ENCODE data around the gene ACRBP. TPM values are rescaled to one million over a fixed set of nuclear protein-coding genes. Genes with fewer than 3 reads are reported as not detected.

The ACRBP gene
- total and polyA plus RNA-seq, 9 donors: 1.4 to 4.3 (median 2.3) TPM

DNA sequence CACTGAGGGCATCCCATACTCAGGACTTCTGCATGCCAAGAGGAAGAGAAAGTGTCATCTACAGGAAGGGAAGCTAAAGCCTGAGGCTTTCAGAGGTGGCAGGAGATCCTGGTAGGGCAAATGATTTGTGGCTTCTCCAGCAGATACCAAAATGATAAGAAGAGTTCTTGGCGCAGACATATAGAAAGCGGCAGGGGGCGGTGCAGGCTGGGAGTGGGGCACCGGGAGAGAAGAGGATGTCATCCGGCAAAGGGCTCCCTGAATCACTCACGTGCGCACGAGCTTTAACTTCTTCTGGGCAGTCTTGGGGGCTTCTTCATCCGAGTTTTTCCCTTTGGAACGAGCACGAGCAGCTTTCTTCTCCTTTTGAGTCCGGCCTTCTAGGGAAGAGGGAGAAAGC lies 5.2 kb upstream of the ACRBP start:
- no peaks in the 10 kb centered on the region for H3K27me3 ChIP-seq (ENCODE audit: control insufficient read depth, insufficient read depth, low read length)
- H3K27ac ChIP-seq (ENCODE audit: low read length): no peak overlapping the region
- H3K4me3 ChIP-seq (ENCODE audit: low read length): no peak overlapping the region
- WGBS (ENCODE audit: insufficient coverage): 87% methylated on average over 8 of the region's 12 CpGs
- H3K36me3 ChIP-seq (ENCODE audit: control insufficient read depth, insufficient read depth, low read length): peaks cover 78% of the 10 kb centered on the region
- no peaks in the 10 kb centered on the region for H3K9me3 ChIP-seq (replicated peaks; ENCODE audit: control insufficient read depth, low read depth, low read length)
- no peak for DNase-seq
- no peaks in the 10 kb centered on the region for H3K4me1 ChIP-seq (ENCODE audit: control insufficient read depth, insufficient read depth, low read length)

DNA sequence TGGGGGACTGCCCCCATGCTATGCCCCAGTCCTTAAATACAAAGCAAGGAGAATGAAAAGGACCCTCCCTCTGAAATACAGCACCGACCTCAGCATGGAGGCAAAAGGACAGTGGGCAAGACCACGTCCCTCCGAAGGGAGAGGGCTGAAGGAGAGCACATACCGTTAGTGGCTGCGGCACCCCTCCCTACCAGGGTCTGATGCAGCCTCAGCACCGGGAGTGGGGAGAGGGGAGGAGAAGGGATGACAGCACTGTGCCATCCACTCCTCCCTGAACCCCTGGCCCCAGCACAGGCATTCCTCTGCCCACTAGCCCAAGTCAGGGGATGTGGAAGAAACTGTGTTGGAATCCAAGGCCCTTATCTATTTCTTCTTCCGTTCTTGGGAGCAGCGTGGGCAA lies 3.6 kb upstream of the ACRBP start:
- Histone ChIP-seq H3K36me3 (ENCODE audit: control insufficient read depth, insufficient read depth, low read length) (peaks cover 67% of the 10 kb centered on the region), H3K4me1 (ENCODE audit: control insufficient read depth, insufficient read depth, low read length) (peaks cover 4% of the 10 kb centered on the region), H3K9me3 (replicated peaks; ENCODE audit: control insufficient read depth, low read depth, low read length) (no peaks in the 10 kb centered on the region), H3K27me3 (ENCODE audit: control insufficient read depth, insufficient read depth, low read length) (no peaks in the 10 kb centered on the region), H3K27ac (ENCODE audit: low read length) (no peak overlapping the region), H3K4me3 (ENCODE audit: low read length) (no peak overlapping the region)
- no peak for DNase-seq
- 80% methylated on average over 2 of the region's 8 CpGs for WGBS (ENCODE audit: insufficient coverage)

DNA sequence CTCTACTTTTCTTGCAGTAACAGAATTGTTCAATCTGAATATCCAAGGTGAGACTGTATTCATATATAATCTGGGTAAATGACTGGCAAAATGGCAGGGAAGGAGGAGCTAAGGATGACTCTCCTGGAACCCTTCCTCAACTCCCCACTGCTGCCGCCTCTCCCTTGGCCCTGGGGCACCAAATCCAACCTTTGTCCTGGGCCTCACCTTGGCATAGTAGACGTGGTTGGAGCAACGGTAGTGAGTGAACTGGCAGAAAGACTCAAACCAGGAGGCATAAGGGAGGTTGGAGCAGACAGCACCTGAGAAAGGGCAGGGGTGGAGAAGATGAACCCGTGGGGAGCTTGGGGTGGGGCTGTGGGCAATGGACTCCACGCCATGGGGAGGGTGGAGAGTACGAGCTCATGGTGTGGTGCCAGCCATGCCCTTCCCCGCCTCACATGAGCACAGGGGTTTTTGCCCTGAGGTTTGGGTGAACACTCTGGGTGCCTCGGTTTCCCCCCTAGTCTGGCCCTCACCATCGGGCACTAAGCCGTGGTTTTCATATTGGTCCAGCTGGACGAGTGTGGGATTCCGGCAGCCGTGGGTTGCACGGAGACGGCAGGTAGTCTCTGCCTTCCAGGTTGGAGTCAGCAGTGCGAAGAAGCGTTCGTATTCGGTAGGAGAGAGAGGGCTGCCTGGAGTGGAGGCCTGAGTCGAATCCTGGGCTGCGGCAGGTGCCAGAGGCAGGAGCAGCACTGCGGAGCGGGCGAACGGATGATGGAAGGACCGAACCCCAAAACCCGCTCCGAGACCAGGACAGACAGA lies 753 bp downstream of the ACRBP start:
- 67% methylated on average over 27 of the region's 28 CpGs for WGBS (ENCODE audit: insufficient coverage)
- peak overlapping the region; percentile 44 for H3K4me3 ChIP-seq (ENCODE audit: low read length)

DNA sequence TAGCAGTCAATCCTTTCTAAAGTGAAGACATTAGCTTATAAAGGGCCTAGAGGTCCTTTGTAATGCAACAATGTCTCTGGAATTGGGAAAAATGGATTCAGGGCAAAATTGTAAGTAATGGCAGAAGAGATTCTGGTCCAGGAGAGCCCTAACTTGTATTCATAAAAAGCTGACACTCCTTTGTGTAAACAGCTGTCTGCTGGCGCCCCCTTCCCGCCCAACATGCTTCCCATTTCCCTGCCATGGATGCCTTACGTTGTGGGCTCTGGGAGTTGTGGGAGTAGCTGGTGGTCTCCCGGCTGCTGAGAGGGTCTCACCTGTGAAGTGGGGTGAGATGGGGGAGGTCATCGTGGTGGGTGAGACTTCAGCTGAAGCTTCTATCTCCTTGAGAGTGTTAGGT lies 2.3 kb downstream of the ACRBP start:
- Histone ChIP-seq H3K36me3 (ENCODE audit: control insufficient read depth, insufficient read depth, low read length) (peaks cover 12% of the 10 kb centered on the region), H3K9me3 (replicated peaks; ENCODE audit: control insufficient read depth, low read depth, low read length) (no peaks in the 10 kb centered on the region), H3K4me1 (ENCODE audit: control insufficient read depth, insufficient read depth, low read length) (peaks cover 10% of the 10 kb centered on the region), H3K27ac (ENCODE audit: low read length) (peak overlapping the region; percentile 66), H3K27me3 (ENCODE audit: control insufficient read depth, insufficient read depth, low read length) (no peaks in the 10 kb centered on the region), H3K4me3 (ENCODE audit: low read length) (no peak overlapping the region)
- WGBS (ENCODE audit: insufficient coverage): 4% methylated on average over 3 of the region's 5 CpGs
- peak; percentile 75 for DNase-seq

More for the DNA sequence above, 753 bp downstream of the ACRBP start:
- Histone ChIP-seq H3K27ac (ENCODE audit: low read length) (no peak overlapping the region), H3K4me1 (ENCODE audit: control insufficient read depth, insufficient read depth, low read length) (peaks cover 10% of the 10 kb centered on the region), H3K9me3 (replicated peaks; ENCODE audit: control insufficient read depth, low read depth, low read length) (no peaks in the 10 kb centered on the region), H3K36me3 (ENCODE audit: control insufficient read depth, insufficient read depth, low read length) (peaks cover 28% of the 10 kb centered on the region), H3K27me3 (ENCODE audit: control insufficient read depth, insufficient read depth, low read length) (no peaks in the 10 kb centered on the region)
- no peak for DNase-seq

DNA sequence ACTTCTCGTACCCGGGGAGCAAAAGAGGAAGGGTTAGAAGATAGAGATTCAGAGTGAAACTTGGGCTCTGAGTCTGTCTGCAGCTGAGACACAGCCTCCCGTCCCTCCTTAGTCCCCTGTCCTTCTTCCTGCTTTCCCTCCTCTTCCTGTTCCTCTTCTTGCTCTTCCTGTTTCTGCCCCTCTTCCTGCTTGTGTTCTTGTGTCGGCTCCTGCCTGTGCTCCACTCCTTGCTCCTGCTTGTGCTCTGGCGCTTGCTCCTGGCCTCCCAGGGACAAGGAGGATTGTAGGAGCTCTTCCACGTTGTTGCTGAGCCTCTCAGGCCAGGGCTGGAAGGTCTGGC lies 3.0 kb downstream of the ACRBP start:
- peak; percentile 70 for DNase-seq
- 35% methylated on average over 2 of the region's 6 CpGs for WGBS (ENCODE audit: insufficient coverage)

DNA sequence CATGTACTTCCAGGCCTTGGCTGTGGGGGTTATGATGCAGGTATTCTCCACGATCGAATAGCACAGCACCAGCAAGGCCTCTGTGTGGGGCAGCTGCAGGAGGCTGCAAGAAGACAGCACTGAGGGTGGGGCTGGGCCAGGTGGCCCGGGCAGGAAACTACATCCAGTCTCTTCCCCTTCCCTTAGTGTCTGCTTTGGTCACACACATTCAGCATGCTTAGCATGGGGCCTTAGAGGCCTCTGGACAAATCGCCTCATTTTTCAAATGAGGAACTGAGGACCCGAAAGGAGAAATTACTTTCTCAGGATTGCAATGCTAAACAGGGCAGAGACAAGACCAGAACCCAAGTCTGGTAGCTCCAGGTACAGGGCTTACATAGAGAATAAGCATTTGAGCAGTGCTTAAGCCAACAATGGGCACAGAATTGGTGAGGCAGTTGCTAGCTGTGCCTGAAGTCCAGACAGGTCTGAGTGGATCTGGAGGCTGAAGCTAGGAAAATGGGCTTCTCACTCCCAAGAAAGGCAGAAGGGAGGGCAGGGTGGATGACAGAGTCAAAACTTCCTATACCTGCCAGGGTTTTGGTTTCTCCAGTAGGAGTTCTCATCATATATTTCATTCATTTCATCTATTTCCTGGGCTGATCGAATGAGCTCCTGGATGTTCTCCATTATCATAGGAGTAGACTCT lies 3.5 kb downstream of the ACRBP start:
- peaks cover 9% of the 10 kb centered on the region for H3K36me3 ChIP-seq (ENCODE audit: control insufficient read depth, insufficient read depth, low read length)
- peak; percentile 70 for DNase-seq
- WGBS (ENCODE audit: insufficient coverage): 79% methylated on average over 3 of the region's 6 CpGs
- H3K27me3 ChIP-seq (ENCODE audit: control insufficient read depth, insufficient read depth, low read length): no peaks in the 10 kb centered on the region
- H3K4me1 ChIP-seq (ENCODE audit: control insufficient read depth, insufficient read depth, low read length): peaks cover 10% of the 10 kb centered on the region
- no peaks in the 10 kb centered on the region for H3K9me3 ChIP-seq (replicated peaks; ENCODE audit: control insufficient read depth, low read depth, low read length)
- peak overlapping the region; percentile 37 for H3K27ac ChIP-seq (ENCODE audit: low read length)
- H3K4me3 ChIP-seq (ENCODE audit: low read length): no peak overlapping the region

More for the DNA sequence above, 3.0 kb downstream of the ACRBP start:
- Histone ChIP-seq H3K27ac (ENCODE audit: low read length) (peak overlapping the region; percentile 66), H3K4me3 (ENCODE audit: low read length) (no peak overlapping the region), H3K36me3 (ENCODE audit: control insufficient read depth, insufficient read depth, low read length) (peaks cover 12% of the 10 kb centered on the region), H3K9me3 (replicated peaks; ENCODE audit: control insufficient read depth, low read depth, low read length) (no peaks in the 10 kb centered on the region), H3K4me1 (ENCODE audit: control insufficient read depth, insufficient read depth, low read length) (peaks cover 10% of the 10 kb centered on the region), H3K27me3 (ENCODE audit: control insufficient read depth, insufficient read depth, low read length) (no peaks in the 10 kb centered on the region)

DNA sequence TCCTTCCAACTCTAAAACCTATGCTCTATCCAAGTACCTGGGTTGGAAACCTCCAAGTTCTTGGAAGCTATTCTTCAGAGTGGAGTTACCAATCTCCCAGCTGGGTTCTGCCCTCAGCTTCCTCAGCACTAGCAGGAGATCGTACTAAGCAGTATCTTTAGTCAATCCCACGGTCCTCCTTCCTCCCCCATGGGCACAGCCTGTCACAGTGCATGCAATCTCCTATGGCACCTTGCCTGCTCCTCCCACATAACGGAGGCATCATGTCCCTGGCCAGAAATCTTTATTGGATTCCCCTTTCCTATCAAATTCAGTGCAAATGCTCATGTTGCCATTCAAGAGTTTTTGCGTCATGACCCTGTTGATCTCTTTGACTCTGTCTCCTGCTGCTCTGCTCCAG lies 6.1 kb downstream of the ACRBP start:
- whole genome bisulfite sequencing (ENCODE audit: insufficient coverage): 53% methylated on average over 3 of the region's 4 CpGs
- H3K27ac ChIP-seq (ENCODE audit: low read length): no peak overlapping the region

DNA sequence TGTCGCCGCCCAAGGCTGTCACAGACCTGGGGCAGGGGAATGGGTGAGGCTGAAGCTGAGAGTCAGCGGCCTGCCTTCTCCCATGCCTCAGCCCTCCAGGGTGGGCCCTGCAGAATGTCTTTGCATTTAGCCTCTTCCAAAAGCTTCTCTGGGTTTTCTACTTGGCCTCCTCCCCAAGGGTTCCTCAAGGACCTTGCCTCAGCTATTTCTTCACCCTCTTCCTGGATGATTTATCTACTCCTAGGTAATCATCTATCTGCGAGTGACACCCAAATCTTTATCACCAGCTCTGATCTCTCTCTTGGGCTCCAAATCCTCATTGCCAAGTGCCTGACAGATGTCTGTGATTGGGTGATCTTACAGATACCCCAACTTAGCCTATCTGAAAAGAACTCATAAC lies 6.7 kb downstream of the ACRBP start:
- Histone ChIP-seq H3K4me1 (ENCODE audit: control insufficient read depth, insufficient read depth, low read length) (peaks cover 9% of the 10 kb centered on the region), H3K27ac (ENCODE audit: low read length) (no peak overlapping the region), H3K36me3 (ENCODE audit: control insufficient read depth, insufficient read depth, low read length) (no peaks in the 10 kb centered on the region), H3K4me3 (ENCODE audit: low read length) (no peak overlapping the region), H3K27me3 (ENCODE audit: control insufficient read depth, insufficient read depth, low read length) (peaks cover 2% of the 10 kb centered on the region), H3K9me3 (replicated peaks; ENCODE audit: control insufficient read depth, low read depth, low read length) (no peaks in the 10 kb centered on the region)
- DNase-seq: no peak
- WGBS (ENCODE audit: insufficient coverage): 100% methylated on average over 1 of the region's 4 CpGs

More for the DNA sequence above, 6.1 kb downstream of the ACRBP start:
- no peak for DNase-seq
- H3K9me3 ChIP-seq (replicated peaks; ENCODE audit: control insufficient read depth, low read depth, low read length): no peaks in the 10 kb centered on the region
- H3K4me1 ChIP-seq (ENCODE audit: control insufficient read depth, insufficient read depth, low read length): peaks cover 9% of the 10 kb centered on the region
- H3K36me3 ChIP-seq (ENCODE audit: control insufficient read depth, insufficient read depth, low read length): no peaks in the 10 kb centered on the region
- H3K4me3 ChIP-seq (ENCODE audit: low read length): no peak overlapping the region
- no peaks in the 10 kb centered on the region for H3K27me3 ChIP-seq (ENCODE audit: control insufficient read depth, insufficient read depth, low read length)

DNA sequence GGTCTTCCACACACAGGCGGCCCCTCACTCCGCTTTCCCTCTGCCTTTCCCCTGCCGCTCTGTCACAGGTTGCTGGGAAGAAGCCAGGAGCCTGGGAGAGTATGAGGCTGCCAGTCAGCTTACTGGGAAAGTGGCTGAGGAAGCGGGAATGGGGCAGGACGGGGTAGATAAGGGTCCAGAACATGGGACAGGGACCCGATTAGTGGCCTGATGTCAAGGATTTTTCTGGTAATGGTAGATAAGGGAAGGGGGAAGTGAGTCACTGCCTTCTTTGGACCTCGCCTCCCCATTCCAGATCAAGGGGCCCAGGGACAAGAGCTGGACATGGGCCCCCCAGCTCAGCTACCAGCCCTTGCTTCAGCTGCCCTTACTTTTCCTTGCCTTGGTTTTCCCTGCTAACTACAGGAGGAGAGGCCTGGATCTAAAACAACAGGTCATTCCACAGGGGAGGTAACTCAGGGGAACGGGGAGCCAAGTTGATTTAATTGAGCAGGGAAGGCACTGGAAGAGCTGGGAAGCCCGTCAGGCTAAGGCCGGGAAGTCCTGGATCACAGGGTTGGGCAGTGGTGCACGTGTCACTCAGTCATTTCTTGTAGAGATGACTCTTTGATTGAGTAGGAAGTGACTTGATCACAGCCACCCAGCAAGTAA lies 8.0 kb downstream of the ACRBP start:
- Histone ChIP-seq H3K9me3 (replicated peaks; ENCODE audit: control insufficient read depth, low read depth, low read length) (no peaks in the 10 kb centered on the region), H3K4me3 (ENCODE audit: low read length) (no peak overlapping the region), H3K4me1 (ENCODE audit: control insufficient read depth, insufficient read depth, low read length) (peaks cover 5% of the 10 kb centered on the region), H3K27me3 (ENCODE audit: control insufficient read depth, insufficient read depth, low read length) (peaks cover 2% of the 10 kb centered on the region), H3K36me3 (ENCODE audit: control insufficient read depth, insufficient read depth, low read length) (no peaks in the 10 kb centered on the region), H3K27ac (ENCODE audit: low read length) (no peak overlapping the region)
- no peak for DNase-seq
- WGBS (ENCODE audit: insufficient coverage): 75% methylated on average over 9 of the region's 11 CpGs

DNA sequence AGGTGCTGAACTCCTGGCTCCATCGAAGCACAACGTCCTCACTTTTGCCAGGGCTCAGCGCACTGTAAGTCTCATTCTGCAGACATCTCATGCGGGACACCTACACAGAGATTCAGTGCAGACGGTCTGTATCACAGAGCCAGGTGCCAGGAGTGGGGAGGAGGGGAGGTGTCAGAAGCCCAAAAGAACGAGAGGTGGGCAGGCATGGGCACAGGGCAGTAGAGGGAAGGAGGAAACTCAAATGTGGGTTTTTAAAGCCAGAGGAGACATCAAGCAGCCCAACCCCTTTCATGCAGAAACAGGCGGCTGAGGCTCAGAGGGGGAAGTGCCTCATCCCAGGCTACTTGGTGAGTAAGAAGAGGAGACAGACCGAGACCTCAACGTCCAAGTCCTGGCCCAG lies 8.9 kb downstream of the ACRBP start:
- WGBS (ENCODE audit: insufficient coverage): 68% methylated on average over 6 of the region's 9 CpGs
- Histone ChIP-seq H3K4me1 (ENCODE audit: control insufficient read depth, insufficient read depth, low read length) (peaks cover 8% of the 10 kb centered on the region), H3K27me3 (ENCODE audit: control insufficient read depth, insufficient read depth, low read length) (peaks cover 2% of the 10 kb centered on the region), H3K4me3 (ENCODE audit: low read length) (no peak overlapping the region), H3K27ac (ENCODE audit: low read length) (peak overlapping the region; percentile 35), H3K9me3 (replicated peaks; ENCODE audit: control insufficient read depth, low read depth, low read length) (no peaks in the 10 kb centered on the region), H3K36me3 (ENCODE audit: control insufficient read depth, insufficient read depth, low read length) (no peaks in the 10 kb centered on the region)
- no peak for DNase-seq

Measured in muscle of leg (tissue), 11 donors.